H9 (cell line): ENCODE results near the gene IFNA21. TPM values are rescaled to one million over a fixed set of nuclear protein-coding genes. Genes with fewer than 3 reads are reported as not detected.
"Not testable (repeated sequence)": the region's sequence is repeated elsewhere in the genome, so short reads cannot be mapped to it uniquely, and the experiment has no call there.

ENCODE experiments used
- DNase-seq: peaks from one replicate; pipeline ENCODE4 v3.0.0-alpha.2; 2017
- H2AFZ ChIP-seq: one replicate; pipeline ENCODE4 v1.6.1; 2013; ENCODE audit warnings: mild to moderate bottlenecking, low read length, control low read depth, moderate library complexity
- H2AK5ac ChIP-seq: 2 replicates; pipeline ENCODE4 v1.6.1; 2013; ENCODE audit warnings: low read length, control low read depth, mixed read lengths; ENCODE audit not compliant: insufficient read length
- H2BK120ac ChIP-seq: one replicate; pipeline ENCODE4 v1.6.1; 2013; ENCODE audit warnings: low read depth, mild to moderate bottlenecking, low read length, control low read depth, inconsistent platforms; ENCODE audit not compliant: poor library complexity, severe bottlenecking
- H2BK12ac ChIP-seq: 2 replicates; pipeline ENCODE4 v1.6.1; 2013; ENCODE audit warnings: low read length, control low read depth, mixed read lengths, low read depth; ENCODE audit not compliant: insufficient read length
- H2BK15ac ChIP-seq: 2 replicates; pipeline ENCODE4 v1.6.1; 2013; ENCODE audit warnings: low read depth, low read length, control low read depth
- H2BK20ac ChIP-seq: one replicate; pipeline ENCODE4 v1.6.1; 2013; ENCODE audit warnings: low read depth, mild to moderate bottlenecking, low read length, control low read depth, inconsistent platforms; ENCODE audit not compliant: poor library complexity, severe bottlenecking
- H2BK5ac ChIP-seq: 2 replicates; pipeline ENCODE4 v1.6.1; 2013; ENCODE audit warnings: low read length, control low read depth, mixed read lengths; ENCODE audit not compliant: insufficient read length
- H3K14ac ChIP-seq: 2 replicates; pipeline ENCODE4 v1.6.1; 2013; ENCODE audit warnings: low read length, control low read depth; ENCODE audit not compliant: insufficient read depth
- H3K18ac ChIP-seq: 2 replicates; pipeline ENCODE4 v1.6.1; 2013; ENCODE audit warnings: low read depth, mild to moderate bottlenecking, mixed read lengths, low read length, control low read depth; ENCODE audit not compliant: insufficient read length
- H3K23ac ChIP-seq: 2 replicates; pipeline ENCODE4 v1.6.1; 2013; ENCODE audit warnings: low read length, control low read depth, mixed read lengths, low read depth; ENCODE audit not compliant: insufficient read length
- H3K23me2 ChIP-seq: 2 replicates; pipeline ENCODE4 v1.6.1; 2013; ENCODE audit warnings: low read depth, mild to moderate bottlenecking, mixed read lengths, low read length, control low read depth; ENCODE audit not compliant: insufficient read length, poor library complexity, severe bottlenecking
- H3K27ac ChIP-seq: 2 replicates; pipeline ENCODE4 v1.5.1; 2013; ENCODE audit warnings: low read length, control low read depth, mixed read lengths, low read depth; ENCODE audit not compliant: insufficient read length
- H3K27me3 ChIP-seq: 2 replicates; pipeline ENCODE4 v1.6.1; 2013; ENCODE audit warnings: low read length, control low read depth, inconsistent platforms; ENCODE audit not compliant: insufficient read depth
- H3K4ac ChIP-seq: 2 replicates; pipeline ENCODE4 v1.6.1; 2013; ENCODE audit warnings: low read depth, mild to moderate bottlenecking, control low read depth, inconsistent platforms, low read length, moderate library complexity
- H3K4me1 ChIP-seq: 2 replicates; pipeline ENCODE4 v1.6.1; 2013; ENCODE audit warnings: low read length, control low read depth, inconsistent platforms; ENCODE audit not compliant: insufficient read depth
- H3K4me2 ChIP-seq: 2 replicates; pipeline ENCODE4 v1.6.1; 2013; ENCODE audit warnings: low read length, control low read depth, mixed read lengths; ENCODE audit not compliant: insufficient read length, insufficient read depth
- H3K56ac ChIP-seq: 2 replicates; pipeline ENCODE4 v1.6.1; 2013; ENCODE audit warnings: low read depth, mild to moderate bottlenecking, mixed read lengths, low read length, control low read depth; ENCODE audit not compliant: insufficient read length
- H3K79me1 ChIP-seq: 2 replicates; pipeline ENCODE4 v1.6.1; 2013; ENCODE audit warnings: low read depth, mild to moderate bottlenecking, moderate library complexity, low read length, control low read depth, inconsistent platforms; ENCODE audit not compliant: insufficient read depth, poor library complexity, severe bottlenecking
- H3K79me2 ChIP-seq: 2 replicates; pipeline ENCODE4 v1.6.1; 2013; ENCODE audit warnings: low read length, control low read depth, inconsistent platforms; ENCODE audit not compliant: insufficient read depth
- H3K9ac ChIP-seq: 2 replicates; pipeline ENCODE4 v1.6.1; 2013; ENCODE audit warnings: low read length, control low read depth, mixed read lengths; ENCODE audit not compliant: insufficient read length; ENCODE audit errors: extremely low read depth
- H3K9me3 ChIP-seq: one replicate; pipeline ENCODE4 v1.6.1; 2013; ENCODE audit warnings: low read depth, low read length, inconsistent platforms; ENCODE audit not compliant: control insufficient read depth
- H3T11ph ChIP-seq: one replicate; pipeline ENCODE4 v1.6.1; 2013; ENCODE audit warnings: mild to moderate bottlenecking, low read length, control low read depth, inconsistent platforms
- H4K20me1 ChIP-seq: one replicate; pipeline ENCODE4 v1.6.1; 2013; ENCODE audit not compliant: control insufficient read depth, insufficient read length, insufficient read depth
- H4K5ac ChIP-seq: 2 replicates; pipeline ENCODE4 v1.6.1; 2013; ENCODE audit warnings: low read depth, mild to moderate bottlenecking, mixed read lengths, low read length, control low read depth; ENCODE audit not compliant: insufficient read length
- H4K8ac ChIP-seq: replicated peaks from 2 replicates; pipeline ENCODE4 v1.6.1; 2013; ENCODE audit warnings: low read length, control low read depth, mixed read lengths, low read depth; ENCODE audit not compliant: insufficient read length
- H4K91ac ChIP-seq: 2 replicates; pipeline ENCODE4 v1.6.1; 2013; ENCODE audit warnings: low read depth, mild to moderate bottlenecking, moderate library complexity, mixed read lengths, low read length, control low read depth; ENCODE audit not compliant: insufficient read length
- H3K27ac Mint-ChIP-seq, 3 experiments: 2 replicates in 2 of 3; 3 replicates in 1 of 3; pipeline ENCODE4 v1.8.0; 2020 to 2021; ENCODE audit warnings: mixed read lengths in 3 of 3, mild to moderate bottlenecking in 1 of 3, moderate library complexity in 1 of 3
- H3K27me3 Mint-ChIP-seq: 2 replicates; pipeline ENCODE4 v1.8.0; 2021; ENCODE audit warnings: low read depth, mild to moderate bottlenecking, moderate library complexity, mixed read lengths
- H3K36me3 Mint-ChIP-seq, 3 experiments: 2 replicates in 2 of 3; 3 replicates in 1 of 3; pipeline ENCODE4 v1.8.0; 2020 to 2021; ENCODE audit warnings: low read depth in 3 of 3, mixed read lengths in 3 of 3; ENCODE audit not compliant: insufficient read depth in 1 of 3
- H3K4me1 Mint-ChIP-seq, 2 experiments: 2 replicates each; pipeline ENCODE4 v1.8.0; 2020; ENCODE audit warnings: mixed read lengths in 2 of 2
- H3K4me3 Mint-ChIP-seq, 2 experiments: 2 replicates in 1 of 2; 3 replicates in 1 of 2; pipeline ENCODE4 v1.8.0; 2020 to 2021; ENCODE audit warnings: mild to moderate bottlenecking in 2 of 2, mixed read lengths in 2 of 2, moderate library complexity in 1 of 2
- H3K9me3 Mint-ChIP-seq, 2 experiments: 2 replicates in 1 of 2; 3 replicates in 1 of 2; pipeline ENCODE4 v1.8.0; 2020; ENCODE audit warnings: mild to moderate bottlenecking in 2 of 2, mixed read lengths in 2 of 2, moderate library complexity in 1 of 2
- WGBS: extraction: QIAGEN DNeasy Blood & Tissue Kit; methylation state at CpG from one replicate; pipeline ENCODE4 v1.1.7; 2013; ENCODE audit warnings: missing lambda C conversion rate, low lambda C conversion rate, mixed read lengths; ENCODE audit not compliant: insufficient read length; ENCODE audit errors: extremely low coverage; 5-methylcytosine and 5-hydroxymethylcytosine counted together
- total RNA-seq: library from RNA; stranded (reverse); gene quantifications from 2 replicates; pipeline ENCODE4 v1.2.1, GENCODE V29; 2021
- TF ChIP-seq, protein P1 (sequence below): fragments of 200-600 bp; sonication (generic); conservative IDR thresholded peaks from 3 replicates; pipeline ENCODE4 v1.8.0; 2021; ENCODE audit warnings: antibody characterized with exemption, mild to moderate bottlenecking

Gene IFNA21
- total RNA-seq, 1 experiment from 2014 or later: not detected

DNA sequence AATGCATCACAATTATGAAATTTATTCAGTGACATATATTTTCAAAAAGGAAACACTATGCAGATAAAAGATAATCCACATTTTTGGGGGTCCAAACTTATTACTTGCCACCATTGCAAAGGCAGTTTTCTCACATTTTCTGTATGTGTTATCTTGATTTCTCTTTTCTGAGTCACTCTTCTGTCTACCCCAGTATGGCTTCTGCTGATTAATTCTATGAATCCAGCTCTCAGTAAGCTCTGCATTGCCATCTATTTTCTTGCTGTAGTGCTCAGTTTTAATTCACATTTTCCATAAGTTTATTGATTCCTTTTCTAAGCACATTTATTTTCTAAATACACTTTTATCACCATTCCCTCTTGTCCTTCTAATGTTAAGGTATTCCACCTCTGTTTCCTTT lies 38.7 kb upstream of the IFNA21 start:
- no peaks in the 10 kb centered on the region for H3K23me2 ChIP-seq
- no peak overlapping the region for H3T11ph ChIP-seq
- H3K27me3 ChIP-seq: no peaks in the 10 kb centered on the region
- H3K18ac ChIP-seq: no peak overlapping the region
- H2BK15ac ChIP-seq: no peak overlapping the region
- H2AK5ac ChIP-seq: no peak overlapping the region
- H2BK12ac ChIP-seq: no peak overlapping the region
- no peak overlapping the region for H4K5ac ChIP-seq
- H3K9me3 ChIP-seq: no peaks in the 10 kb centered on the region
- H3K56ac ChIP-seq: no peak overlapping the region
- Mint-ChIP-seq H3K36me3 (no peaks in the 10 kb centered on the region), H3K4me1 (no peaks in the 10 kb centered on the region), H3K4me3 (no peak overlapping the region), H3K27me3 (peaks cover 7% of the 10 kb centered on the region), H3K9me3 (peaks cover 2 to 4% of the 10 kb centered on the region in 2 experiments; a peak in 2 of 5 replicates), H3K27ac (no peak overlapping the region)
- H3K4me2 ChIP-seq: no peak overlapping the region
- H2BK5ac ChIP-seq: no peak overlapping the region
- H3K27ac ChIP-seq: no peak overlapping the region
- no peak for DNase-seq
- H3K14ac ChIP-seq: no peak overlapping the region
- H2AFZ ChIP-seq: no peak overlapping the region
- no peaks in the 10 kb centered on the region for H4K20me1 ChIP-seq
- H4K8ac ChIP-seq: no peak overlapping the region
- H3K79me2 ChIP-seq: no peaks in the 10 kb centered on the region
- H3K4me1 ChIP-seq: no peaks in the 10 kb centered on the region
- H4K91ac ChIP-seq: no peak overlapping the region
- no peak overlapping the region for H2BK20ac ChIP-seq
- TF ChIP-seq, protein P1, sequence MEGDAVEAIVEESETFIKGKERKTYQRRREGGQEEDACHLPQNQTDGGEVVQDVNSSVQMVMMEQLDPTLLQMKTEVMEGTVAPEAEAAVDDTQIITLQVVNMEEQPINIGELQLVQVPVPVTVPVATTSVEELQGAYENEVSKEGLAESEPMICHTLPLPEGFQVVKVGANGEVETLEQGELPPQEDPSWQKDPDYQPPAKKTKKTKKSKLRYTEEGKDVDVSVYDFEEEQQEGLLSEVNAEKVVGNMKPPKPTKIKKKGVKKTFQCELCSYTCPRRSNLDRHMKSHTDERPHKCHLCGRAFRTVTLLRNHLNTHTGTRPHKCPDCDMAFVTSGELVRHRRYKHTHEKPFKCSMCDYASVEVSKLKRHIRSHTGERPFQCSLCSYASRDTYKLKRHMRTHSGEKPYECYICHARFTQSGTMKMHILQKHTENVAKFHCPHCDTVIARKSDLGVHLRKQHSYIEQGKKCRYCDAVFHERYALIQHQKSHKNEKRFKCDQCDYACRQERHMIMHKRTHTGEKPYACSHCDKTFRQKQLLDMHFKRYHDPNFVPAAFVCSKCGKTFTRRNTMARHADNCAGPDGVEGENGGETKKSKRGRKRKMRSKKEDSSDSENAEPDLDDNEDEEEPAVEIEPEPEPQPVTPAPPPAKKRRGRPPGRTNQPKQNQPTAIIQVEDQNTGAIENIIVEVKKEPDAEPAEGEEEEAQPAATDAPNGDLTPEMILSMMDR: no peak
- H3K23ac ChIP-seq: no peak overlapping the region
- H3K4ac ChIP-seq: no peak overlapping the region
- H3K79me1 ChIP-seq: no peaks in the 10 kb centered on the region
- no peak overlapping the region for H2BK120ac ChIP-seq
- H3K9ac ChIP-seq: no peak overlapping the region

DNA sequence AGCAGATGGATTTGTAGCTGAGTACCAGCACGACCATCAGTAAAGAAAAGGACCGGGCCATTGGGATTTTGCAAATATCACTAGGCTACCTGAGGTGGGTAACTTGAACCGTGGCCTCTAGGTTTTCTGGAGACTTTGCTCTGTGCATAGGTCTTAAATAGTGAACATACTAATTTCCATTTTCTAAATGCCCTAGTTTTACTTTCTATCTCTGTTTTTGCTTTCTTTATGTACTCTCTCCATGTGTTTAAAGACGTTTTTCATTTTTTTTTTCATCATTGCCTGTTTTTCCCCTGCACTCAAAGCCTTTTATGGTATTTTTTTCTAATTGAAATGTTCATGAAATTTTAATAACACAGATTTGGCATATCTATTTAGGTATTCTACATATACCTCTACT lies 35.6 kb upstream of the IFNA21 start, which contains the start of gene IFNA7:
Gene IFNA7, minus strand, starts transcription at position 101 of the 400 bp plus-strand sequence. Its CDS starts 40 bp downstream, at position 61.
- WGBS: no CpG with 5 or more reads among the region's 4 CpGs

More for the DNA sequence above, 35.6 kb upstream of the IFNA21 start, which contains the start of gene IFNA7:
- not testable (repeated sequence) for H3K36me3 Mint-ChIP-seq, H2BK5ac ChIP-seq, H4K8ac ChIP-seq, H2AFZ ChIP-seq, H3K4me2 ChIP-seq, H2BK120ac ChIP-seq, H3K9me3 ChIP-seq, H3K27ac Mint-ChIP-seq, DNase-seq, H3K23ac ChIP-seq, H3K79me2 ChIP-seq, H3K18ac ChIP-seq, H3K9me3 Mint-ChIP-seq, H2BK15ac ChIP-seq, H3K79me1 ChIP-seq, H3K9ac ChIP-seq, H2BK12ac ChIP-seq, H3K4me1 ChIP-seq, H4K91ac ChIP-seq, H3K4ac ChIP-seq, H2BK20ac ChIP-seq, H3T11ph ChIP-seq, H3K56ac ChIP-seq, H3K27ac ChIP-seq, H4K5ac ChIP-seq, H3K4me1 Mint-ChIP-seq, H3K4me3 Mint-ChIP-seq, H3K27me3 ChIP-seq, H3K14ac ChIP-seq, H4K20me1 ChIP-seq, H2AK5ac ChIP-seq, H3K23me2 ChIP-seq
- peaks cover 16% of the 10 kb centered on the region for H3K27me3 Mint-ChIP-seq
